Liver (tissue), 9 donors: Measurements from ENCODE around the gene CRELD2. TPM values are rescaled to one million over a fixed set of nuclear protein-coding genes. Genes with fewer than 3 reads are reported as not detected.
A peak's percentile ranks its signal among the peaks of the same experiment; 100 is the strongest.

ENCODE experiments used
- DNase-seq: peaks from one replicate; pipeline ENCODE4 v3.0.0-alpha.2; 2017; ENCODE audit warnings: low spot score
- H3K27ac ChIP-seq, 2 donors: one replicate each; pipeline ENCODE4 v1.7.0; 2013; ENCODE audit warnings: inconsistent platforms in 2 of 2, low read length in 2 of 2, control low read depth in 1 of 2, low read depth in 1 of 2, mild to moderate bottlenecking in 1 of 2
- H3K27me3 ChIP-seq, 4 donors: one replicate each; pipeline versions ENCODE4 v1.6.1 to v1.7.0; 2013; ENCODE audit warnings: low read length in 3 of 4, inconsistent platforms in 1 of 4, mild to moderate bottlenecking in 1 of 4, moderate library complexity in 1 of 4; ENCODE audit not compliant: control insufficient read depth in 4 of 4, insufficient read depth in 4 of 4
- H3K36me3 ChIP-seq, 4 donors: one replicate each; pipeline versions ENCODE4 v1.6.1 to v1.7.0; 2013; ENCODE audit warnings: low read length in 3 of 4, mild to moderate bottlenecking in 3 of 4, low read depth in 1 of 4, moderate library complexity in 1 of 4; ENCODE audit not compliant: control insufficient read depth in 4 of 4, insufficient read depth in 3 of 4
- H3K4me1 ChIP-seq, 4 donors: one replicate each; pipeline versions ENCODE4 v1.6.1 to v1.7.0; 2013; ENCODE audit warnings: low read length in 3 of 4, mild to moderate bottlenecking in 3 of 4, moderate library complexity in 1 of 4; ENCODE audit not compliant: control insufficient read depth in 4 of 4, insufficient read depth in 4 of 4
- H3K4me3 ChIP-seq, 3 donors: one replicate each; pipeline versions ENCODE4 v1.6.1 to v1.7.0; 2013; ENCODE audit warnings: low read length in 3 of 3, control low read depth in 1 of 3, low read depth in 1 of 3, mild to moderate bottlenecking in 1 of 3
- H3K9ac ChIP-seq, 2 donors: one replicate each; pipeline ENCODE4 v1.7.0; 2013; ENCODE audit warnings: low read length in 2 of 2, mild to moderate bottlenecking in 2 of 2, moderate library complexity in 2 of 2, control low read depth in 1 of 2, low read depth in 1 of 2
- H3K9me3 ChIP-seq, 4 donors: one replicate each; pipeline versions ENCODE4 v1.6.1 to v1.7.0; 2013; ENCODE audit warnings: low read length in 3 of 4; ENCODE audit not compliant: control insufficient read depth in 4 of 4
- ATF3 ChIP-seq: IDR thresholded peaks from 2 replicates; pipeline ENCODE4 v1.6.1; 2016; ENCODE audit warnings: antibody characterized with exemption
- FOXA1 ChIP-seq: IDR thresholded peaks from 2 replicates; pipeline ENCODE4 v1.6.1; 2016; ENCODE audit warnings: antibody characterized with exemption
- FOXA2 ChIP-seq: IDR thresholded peaks from 2 replicates; pipeline ENCODE4 v1.6.1; 2016; ENCODE audit warnings: antibody characterized with exemption
- GABPA ChIP-seq, 2 donors: IDR thresholded peaks in 1 of 2; conservative IDR thresholded peaks in 1 of 2; 2 replicates each; pipeline ENCODE4 v1.6.1; 2016; ENCODE audit warnings: antibody characterized with exemption in 2 of 2, mild to moderate bottlenecking in 1 of 2, moderate library complexity in 1 of 2
- HNF4A ChIP-seq, 2 donors: conservative IDR thresholded peaks; 2 replicates each; pipeline ENCODE4 v1.6.1; 2016; ENCODE audit warnings: antibody characterized with exemption in 2 of 2, mild to moderate bottlenecking in 2 of 2
- HNF4G ChIP-seq: IDR thresholded peaks from 2 replicates; pipeline ENCODE4 v1.6.1; 2016; ENCODE audit warnings: antibody characterized with exemption
- MAX ChIP-seq: IDR thresholded peaks from 2 replicates; pipeline ENCODE4 v1.6.1; 2016; ENCODE audit warnings: antibody characterized with exemption
- RAD21 ChIP-seq, 2 donors: IDR thresholded peaks; 2 replicates each; pipeline ENCODE4 v1.6.1; 2016; ENCODE audit warnings: antibody characterized with exemption in 2 of 2, mild to moderate bottlenecking in 2 of 2
- RXRA ChIP-seq, 2 donors: IDR thresholded peaks; 2 replicates each; pipeline ENCODE4 v1.6.1; 2017 to 2018; ENCODE audit warnings: antibody characterized with exemption in 2 of 2, mild to moderate bottlenecking in 1 of 2
- TAF1 ChIP-seq: conservative IDR thresholded peaks from 2 replicates; pipeline ENCODE4 v1.6.1; 2016; ENCODE audit warnings: antibody characterized with exemption, mild to moderate bottlenecking
- YY1 ChIP-seq: IDR thresholded peaks from 2 replicates; pipeline ENCODE4 v1.6.1; 2016; ENCODE audit warnings: antibody characterized with exemption, mild to moderate bottlenecking
- WGBS: extraction: QIAGEN DNeasy Blood & Tissue Kit; methylation state at CpG from one replicate; pipeline ENCODE4 v1.1.7; 2013; 5-methylcytosine and 5-hydroxymethylcytosine counted together
- polyA plus RNA-seq, 2 donors: library from polyadenylated mRNA; stranded (reverse) in 1 of 2; unstranded in 1 of 2; fragments of 200-250 nt in 1 of 2; fragments of >200 nt in 1 of 2; fragmentation: Nextera tagmentation in 1 of 2; extraction: Ambion mirVana in 1 of 2; gene quantifications; one replicate each; pipeline versions ENCODE4 v1.2.1 to v1.2.3, GENCODE V29; 2013 to 2015
- total RNA-seq, 2 donors: library from RNA; depleted of rRNA; stranded (reverse); fragments of >200 nt; gene quantifications; one replicate each; pipeline ENCODE4 v1.2.3, GENCODE V29; 2014
- TF ChIP-seq, protein P1 (sequence below): IDR thresholded peaks from 2 replicates; pipeline ENCODE4 v1.6.1; 2016; ENCODE audit warnings: antibody characterized with exemption, mild to moderate bottlenecking
- donor health status: healthy.
- donor health status: healthy.
- donor health status: healthy.
- donor health status: healthy.
- donor health status: healthy.

The CRELD2 gene
- total and polyA plus RNA-seq, 4 donors: 17.2 to 98.1 (median 57.1) TPM

DNA sequence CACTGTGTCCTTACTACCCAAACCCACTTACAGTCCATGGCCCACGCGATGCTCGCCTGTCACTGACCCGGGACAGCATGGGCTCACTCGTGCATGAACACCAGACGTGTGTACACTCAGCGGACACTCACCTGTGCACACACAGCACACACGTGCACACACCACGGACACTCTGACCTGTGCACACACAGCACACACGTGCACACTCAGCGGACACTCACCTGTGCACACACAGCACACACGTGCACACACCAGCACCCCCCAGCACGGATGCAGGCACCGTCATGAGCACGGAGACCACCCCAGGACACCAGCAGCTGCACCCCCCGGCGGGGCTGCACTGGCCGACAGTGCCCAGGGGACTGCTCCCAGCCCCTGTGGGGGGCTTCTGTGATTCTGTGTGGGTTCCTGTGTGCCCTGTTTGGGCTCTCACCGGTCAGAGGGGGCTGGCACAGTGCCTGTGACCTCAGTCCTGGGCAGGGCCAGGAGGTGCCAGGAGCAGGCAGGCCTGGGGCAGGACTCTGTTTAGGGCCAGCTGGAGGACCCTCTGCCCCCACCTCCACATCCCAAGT lies 20.2 kb downstream of the CRELD2 start:
- Histone ChIP-seq H3K27ac (peak overlapping the region in 1 of 2 donors; percentile 74), H3K9me3 (no peaks in the 10 kb centered on the region), H3K36me3 (no peaks in the 10 kb centered on the region), H3K4me3 (no peak overlapping the region), H3K27me3 (no peaks in the 10 kb centered on the region), H3K4me1 (peaks cover 5 to 36% (median 28%) of the 10 kb centered on the region in 4 donors), H3K9ac (no peak overlapping the region)
- no peak for DNase-seq
- TF ChIP-seq MAX (no peak), FOXA2 (no peak)
- 67% methylated on average over 19 of the region's 19 CpGs for WGBS

DNA sequence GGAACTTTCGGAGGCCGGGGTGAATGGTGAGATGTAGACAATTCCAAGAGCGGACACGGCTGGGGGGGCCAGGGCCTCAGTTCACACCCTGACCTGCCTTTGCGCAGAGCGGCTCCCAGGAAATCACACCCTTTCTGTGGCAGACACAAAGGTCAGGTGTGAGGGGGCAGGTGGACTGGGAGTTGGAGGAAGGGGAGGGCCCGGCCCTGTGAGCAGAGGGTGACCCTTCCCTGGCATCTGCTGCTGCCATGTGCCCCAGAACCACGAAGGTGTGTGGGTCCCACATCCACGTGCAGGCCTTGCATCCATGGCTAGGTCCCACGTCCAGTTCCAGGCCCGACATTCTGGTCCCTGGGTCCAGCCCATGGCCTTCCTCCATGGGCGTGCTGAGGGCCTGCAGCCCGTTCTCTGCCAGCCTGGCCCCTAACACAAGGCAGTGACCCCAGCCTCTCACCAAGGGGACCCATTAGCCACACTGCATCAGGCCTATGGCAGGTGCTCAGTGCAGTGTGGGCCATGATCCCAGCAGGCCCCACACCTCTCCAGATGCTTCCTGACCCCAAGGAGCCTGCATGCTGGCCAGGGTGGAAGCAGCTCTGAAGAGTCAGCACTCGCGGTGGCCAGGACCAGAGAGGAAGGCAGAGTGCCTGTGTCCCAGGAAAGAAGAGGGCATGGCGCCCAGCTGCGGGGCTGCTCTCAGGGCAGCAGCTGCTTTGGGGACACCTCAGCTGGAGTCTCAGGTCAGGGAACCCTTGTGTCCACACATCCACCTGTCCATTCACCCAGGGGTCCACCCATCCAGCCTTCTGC lies 23.3 kb downstream of the CRELD2 start:
- no peak for DNase-seq
- H3K27me3 ChIP-seq: no peaks in the 10 kb centered on the region

More for the DNA sequence above, 23.3 kb downstream of the CRELD2 start:
- Histone ChIP-seq H3K4me1 (peaks cover 2 to 30% (median 20%) of the 10 kb centered on the region in 4 donors), H3K27ac (no peak overlapping the region), H3K9me3 (no peaks in the 10 kb centered on the region), H3K4me3 (no peak overlapping the region), H3K36me3 (no peaks in the 10 kb centered on the region), H3K9ac (no peak overlapping the region)
- TF ChIP-seq TAF1 (no peak), YY1 (no peak), RAD21 (IDR thresholded peaks at IDR 0.05) (no peak), RXRA (IDR thresholded peaks at IDR 0.05) (no peak), FOXA1 (no peak), ATF3 (no peak), MAX (no peak), HNF4A (conservative IDR thresholded peaks at IDR 0.05) (no peak), GABPA (IDR thresholded peaks at IDR 0.05 in 1 of 2, conservative IDR thresholded peaks at IDR 0.05 in 1 of 2) (no peak), FOXA2 (no peak), HNF4G (no peak)
- TF ChIP-seq, protein P1, sequence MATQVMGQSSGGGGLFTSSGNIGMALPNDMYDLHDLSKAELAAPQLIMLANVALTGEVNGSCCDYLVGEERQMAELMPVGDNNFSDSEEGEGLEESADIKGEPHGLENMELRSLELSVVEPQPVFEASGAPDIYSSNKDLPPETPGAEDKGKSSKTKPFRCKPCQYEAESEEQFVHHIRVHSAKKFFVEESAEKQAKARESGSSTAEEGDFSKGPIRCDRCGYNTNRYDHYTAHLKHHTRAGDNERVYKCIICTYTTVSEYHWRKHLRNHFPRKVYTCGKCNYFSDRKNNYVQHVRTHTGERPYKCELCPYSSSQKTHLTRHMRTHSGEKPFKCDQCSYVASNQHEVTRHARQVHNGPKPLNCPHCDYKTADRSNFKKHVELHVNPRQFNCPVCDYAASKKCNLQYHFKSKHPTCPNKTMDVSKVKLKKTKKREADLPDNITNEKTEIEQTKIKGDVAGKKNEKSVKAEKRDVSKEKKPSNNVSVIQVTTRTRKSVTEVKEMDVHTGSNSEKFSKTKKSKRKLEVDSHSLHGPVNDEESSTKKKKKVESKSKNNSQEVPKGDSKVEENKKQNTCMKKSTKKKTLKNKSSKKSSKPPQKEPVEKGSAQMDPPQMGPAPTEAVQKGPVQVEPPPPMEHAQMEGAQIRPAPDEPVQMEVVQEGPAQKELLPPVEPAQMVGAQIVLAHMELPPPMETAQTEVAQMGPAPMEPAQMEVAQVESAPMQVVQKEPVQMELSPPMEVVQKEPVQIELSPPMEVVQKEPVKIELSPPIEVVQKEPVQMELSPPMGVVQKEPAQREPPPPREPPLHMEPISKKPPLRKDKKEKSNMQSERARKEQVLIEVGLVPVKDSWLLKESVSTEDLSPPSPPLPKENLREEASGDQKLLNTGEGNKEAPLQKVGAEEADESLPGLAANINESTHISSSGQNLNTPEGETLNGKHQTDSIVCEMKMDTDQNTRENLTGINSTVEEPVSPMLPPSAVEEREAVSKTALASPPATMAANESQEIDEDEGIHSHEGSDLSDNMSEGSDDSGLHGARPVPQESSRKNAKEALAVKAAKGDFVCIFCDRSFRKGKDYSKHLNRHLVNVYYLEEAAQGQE: no peak
- WGBS: 93% methylated on average over 17 of the region's 17 CpGs
